GM21576 (cell line): ENCODE data around the gene HEY2.
"Not testable (repeated sequence)": the region's sequence is repeated elsewhere in the genome, so short reads cannot be mapped to it uniquely, and the experiment has no call there.

Experiments
- ATAC-seq: cut with Tn5 transposase; IDR thresholded peaks from one replicate; pipeline ENCODE4 v1.9.1; 2021; ENCODE audit warnings: mild to moderate bottlenecking, moderate library complexity; ENCODE audit not compliant: unreplicated experiment

HEY2 gene

GRCh38 chr6:125793863-125794262 is 44.4 kb downstream of the HEY2 start:
- ATAC-seq: peak; percentile 8

- ATAC-seq: no peak
Measured at GRCh38 chr6:125794342-125795137, 45.1 kb downstream of the HEY2 start.

- no peak for ATAC-seq
Measured at GRCh38 chr6:125795301-125795700, 45.9 kb downstream of the HEY2 start.

- ATAC-seq: no peak
Measured at GRCh38 chr6:125797120-125797885, 47.9 kb downstream of the HEY2 start.

GRCh38 chr6:125797886-125798444 is 48.5 kb downstream of the HEY2 start:
- no peak for ATAC-seq

GRCh38 chr6:125798734-125799508 is 49.5 kb downstream of the HEY2 start:
- peak; percentile 79 for ATAC-seq

GRCh38 chr6:125802383-125802782 is 53.0 kb downstream of the HEY2 start:
- ATAC-seq: no peak

- ATAC-seq: no peak
Measured at GRCh38 chr6:125802943-125803377, 53.5 kb downstream of the HEY2 start.

- ATAC-seq: peak; percentile 61
Measured at GRCh38 chr6:125804264-125804663, 54.8 kb downstream of the HEY2 start.

- not testable (repeated sequence) for ATAC-seq
Measured at GRCh38 chr6:125804866-125805425, 55.5 kb downstream of the HEY2 start.

- no peak for ATAC-seq
Measured at GRCh38 chr6:125806813-125807212, 57.4 kb downstream of the HEY2 start.

- peak; percentile 29 for ATAC-seq
Measured at GRCh38 chr6:125807293-125807692, 57.9 kb downstream of the HEY2 start.

GRCh38 chr6:125808060-125808459 is 58.6 kb downstream of the HEY2 start:
- ATAC-seq: peak; percentile 31

- ATAC-seq: no peak
Measured at GRCh38 chr6:125808591-125808990, 59.2 kb downstream of the HEY2 start.

GRCh38 chr6:125809570-125810170 is 60.2 kb downstream of the HEY2 start:
- no peak for ATAC-seq

GRCh38 chr6:125810445-125810844 is 61.0 kb downstream of the HEY2 start:
- ATAC-seq: no peak
